K562 (cell line): ENCODE data around the gene HOXD12. TPM values are rescaled to one million over a fixed set of nuclear protein-coding genes. Genes with fewer than 3 reads are reported as not detected.

ENCODE experiments used
- ATAC-seq: fragments of 200-7000 bp; cut with Tn5 transposase; 3 replicates; pipeline ENCODE4 v1.9.1; 2020; ENCODE audit warnings: moderate library complexity
- BruUV-seq: library from RNA; stranded (reverse); fragments of 400-500 nt; replicated peaks from 2 replicates; lab custom pipeline; 2021; lab: Mats Ljungman, UMichigan
- CTCF ChIA-PET: fragments of 300-600 bp; formaldehyde crosslinking; extraction: SDS; loops from one replicate; lab custom pipeline; 2021; ENCODE audit warnings: low intra/inter-chr PET ratio; lab: Yijun Ruan, JAX
- POLR2A ChIA-PET: fragments of 300-600, 350-650 bp; sonication (Branson Sonifier 250); formaldehyde crosslinking; extraction: SDS; loops from one replicate; lab custom pipeline; 2021; ENCODE audit warnings: antibody characterized with exemption, inconsistent platforms; lab: Yijun Ruan, JAX
- DNase-seq, 4 experiments: peaks; one replicate each; pipeline versions ENCODE4 v3.0.0 to v3.0.0-alpha.2; 2011 to 2018; ENCODE audit warnings: low spot score in 3 of 4, mixed read lengths in 3 of 4; ENCODE audit errors: extremely low read depth in 1 of 4
- FAIRE-seq: peaks from 2 replicates; lab custom pipeline; 2011; peaks lifted over from hg19 to GRCh38; lab: Jason Lieb, UNC
- H2AFZ ChIP-seq: 2 replicates; pipeline ENCODE4 v1.6.0; 2011; ENCODE audit warnings: low read depth, low read length, control low read depth, inconsistent platforms
- H3K27ac ChIP-seq: fragments of 200-600 bp; 3 replicates; pipeline ENCODE4 v1.8.0; 2011; ENCODE audit warnings: low read depth, mild to moderate bottlenecking, control low read depth, inconsistent platforms, low read length, moderate library complexity, mixed read lengths; ENCODE audit errors: extremely low read depth
- H3K27me3 ChIP-seq, 2 experiments: fragments of 300-600 bp in 1 of 2; 2 replicates in 1 of 2; 3 replicates in 1 of 2; pipeline versions ENCODE4 v1.6.0 to v1.8.0; 2011; ENCODE audit warnings: inconsistent platforms in 2 of 2, low read length in 2 of 2, mild to moderate bottlenecking in 1 of 2, mixed read lengths in 1 of 2, moderate library complexity in 1 of 2; ENCODE audit not compliant: control insufficient read depth in 2 of 2, insufficient read depth in 2 of 2
- H3K36me3 ChIP-seq: fragments of 300-600 bp; 3 replicates; pipeline ENCODE4 v1.8.0; 2011; ENCODE audit warnings: mild to moderate bottlenecking, low read length, inconsistent platforms; ENCODE audit not compliant: control insufficient read depth, insufficient read depth
- H3K4me1 ChIP-seq, 2 experiments: fragments of 200-600 bp in 1 of 2; replicated peaks in 1 of 2; 2 replicates in 1 of 2; 3 replicates in 1 of 2; pipeline versions ENCODE4 v1.5.1 to v1.8.0; 2011; ENCODE audit warnings: inconsistent platforms in 2 of 2, low read length in 2 of 2, mild to moderate bottlenecking in 1 of 2, mixed read lengths in 1 of 2, moderate library complexity in 1 of 2; ENCODE audit not compliant: control insufficient read depth in 2 of 2, insufficient read depth in 2 of 2
- H3K4me2 ChIP-seq: 2 replicates; pipeline ENCODE4 v1.6.1; 2011; ENCODE audit warnings: low read length, control low read depth, inconsistent platforms, mixed read lengths; ENCODE audit not compliant: insufficient read depth
- H3K4me3 ChIP-seq: fragments of 200-600 bp; sonication (generic), shearing (Covaris generic); 2 replicates; pipeline ENCODE4 v1.5.1; 2016; ENCODE audit warnings: control low read depth, inconsistent platforms
- H3K79me2 ChIP-seq: fragments of 200-600 bp; 3 replicates; pipeline ENCODE4 v1.8.0; 2011; ENCODE audit warnings: low read length, inconsistent platforms; ENCODE audit not compliant: control insufficient read depth, insufficient read depth
- H3K9ac ChIP-seq, 2 experiments: 2 replicates each; pipeline versions ENCODE4 v1.6.0 to v1.6.1; 2011; ENCODE audit warnings: low read depth in 2 of 2, low read length in 2 of 2, control low read depth in 1 of 2, inconsistent platforms in 1 of 2, mild to moderate bottlenecking in 1 of 2, mixed read lengths in 1 of 2; ENCODE audit not compliant: insufficient read depth in 1 of 2
- H3K9me1 ChIP-seq: one replicate; pipeline ENCODE4 v1.6.0; 2011; ENCODE audit warnings: inconsistent platforms, mild to moderate bottlenecking, low read length, moderate library complexity; ENCODE audit not compliant: control insufficient read depth, insufficient read depth
- H3K9me3 ChIP-seq: replicated peaks from 2 replicates; pipeline ENCODE4 v1.5.1; 2011; ENCODE audit warnings: low read depth, low read length, inconsistent platforms; ENCODE audit not compliant: control insufficient read depth, insufficient read depth
- H4K20me1 ChIP-seq: replicated peaks from 2 replicates; pipeline ENCODE4 v1.6.1; 2011; ENCODE audit warnings: low read length, inconsistent platforms, mixed read lengths; ENCODE audit not compliant: control insufficient read depth, insufficient read depth
- BHLHE40 ChIP-seq: IDR thresholded peaks from 2 replicates; pipeline ENCODE4 v1.6.1; 2011; ENCODE audit warnings: low read length, improper control_type of control experiment
- CEBPB ChIP-seq: fragments of 450-650 bp; IDR thresholded peaks from 2 replicates; pipeline ENCODE4 v1.6.1; 2016; ENCODE audit warnings: missing genetic modification characterization, missing compliant biosample characterization
- CHD1 ChIP-seq: fragments of 200-600 bp; sonication (generic); IDR thresholded peaks from one replicate; pipeline ENCODE4 v1.6.1; 2012; ENCODE audit warnings: mild to moderate bottlenecking, moderate library complexity, low read length, inconsistent platforms
- CREB1 ChIP-seq, 2 experiments: sonication (generic) in 1 of 2; formaldehyde crosslinking in 1 of 2; IDR thresholded peaks; 2 replicates each; pipeline versions ENCODE4 v1.6.1 to v1.8.0; 2012 to 2022; ENCODE audit warnings: inconsistent platforms in 1 of 2, mild to moderate bottlenecking in 1 of 2, missing genetic modification reagents in 1 of 2, moderate library complexity in 1 of 2
- KDM1A ChIP-seq, 2 experiments: fragments of 450-650 bp; IDR thresholded peaks; 2 replicates each; pipeline ENCODE4 v1.6.1; 2016; ENCODE audit warnings: mild to moderate bottlenecking in 2 of 2
- MAFK ChIP-seq: IDR thresholded peaks from 2 replicates; pipeline ENCODE4 v1.6.1; 2011; ENCODE audit warnings: low read length, improper control_type of control experiment
- PTRF ChIP-seq: fragments of 450-650 bp; IDR thresholded peaks from 2 replicates; pipeline ENCODE4 v1.6.1; 2016; ENCODE audit warnings: mild to moderate bottlenecking, missing genetic modification characterization, missing compliant biosample characterization
- SIX5 ChIP-seq, 2 experiments: IDR thresholded peaks; 2 replicates each; pipeline ENCODE4 v1.6.1; 2011; ENCODE audit warnings: low read length in 2 of 2, borderline replicate concordance in 1 of 2, low read depth in 1 of 2, mild to moderate bottlenecking in 1 of 2, moderate library complexity in 1 of 2; ENCODE audit not compliant: insufficient read depth in 1 of 2
- SMARCA4 ChIP-seq: fragments of 450-650 bp; IDR thresholded peaks from 2 replicates; pipeline ENCODE4 v1.6.1; 2016
- ZNF239 ChIP-seq: fragments of 250-450 bp; sonication (Bioruptor Pico); IDR thresholded peaks from 2 replicates; pipeline ENCODE4 v1.4.0; 2020; ENCODE audit warnings: mild to moderate bottlenecking
- WGBS: fragments of 100-300 bp; shearing (Covaris generic); methylation state at CpG from one replicate; pipeline ENCODE4 v1.1.6; 2016; ENCODE audit warnings: low coverage, mixed read lengths; ENCODE audit not compliant: insufficient coverage; ENCODE audit errors: missing lambda C conversion rate; 5-methylcytosine and 5-hydroxymethylcytosine counted together
- in situ Hi-C: fragments of 300-500 bp; cut with MboI; formaldehyde crosslinking; loops from 4 replicates; pipeline ENCODE4 v1.15.0; 2018; ENCODE audit warnings: inconsistent platforms, mixed read lengths
- intact Hi-C: fragments of 100-400 bp; cut with micrococcal nuclease; formaldehyde crosslinking; loops from 2 replicates; pipeline ENCODE4 v1.14.2; 2022
- polyA plus RNA-seq, 8 experiments: library from polyadenylated mRNA; depleted of rRNA in 4 of 8; stranded (reverse) in 5 of 8; unstranded in 3 of 8; fragments of >200 nt; fragmentation: Nextera tagmentation in 2 of 8; fragmentation: Illumina TruSeq in 1 of 8; extraction: Ambion mirVana in 2 of 8; extraction: Trizol in 1 of 8; gene quantifications; 2 replicates each; pipeline versions ENCODE4 v1.2.1 to v1.2.3, GENCODE V29; 2011 to 2014; ENCODE audit warnings: inconsistent platforms in 1 of 8, missing spikeins in 1 of 8
- total RNA-seq, 7 experiments: library from RNA; depleted of rRNA in 6 of 7; stranded (reverse); fragments of >200 nt in 6 of 7; fragmentation: Illumina TruSeq in 2 of 7; extraction: Trizol in 2 of 7; gene quantifications; 2 replicates each; pipeline versions ENCODE4 v1.2.1 to v1.2.3, GENCODE V29; 2011 to 2021; ENCODE audit warnings: low replicate concordance in 1 of 7
- TF ChIP-seq, protein P1 (sequence below): fragments of 250-450 bp; sonication (Bioruptor Pico); IDR thresholded peaks from 2 replicates; pipeline ENCODE4 v1.8.0; 2022; ENCODE audit warnings: inconsistent platforms, mild to moderate bottlenecking, moderate library complexity, borderline replicate concordance
- TF ChIP-seq, protein P2 (sequence below): fragments of 250-450 bp; sonication (Bioruptor Pico); IDR thresholded peaks from 2 replicates; pipeline ENCODE4 v1.4.0; 2020; ENCODE audit warnings: mild to moderate bottlenecking

The HOXD12 gene
- total and polyA plus RNA-seq, 9 of the 15 experiments (the other 6 are each of a cell fraction or from before 2014, with no cell fraction given), result not detected

DNA sequence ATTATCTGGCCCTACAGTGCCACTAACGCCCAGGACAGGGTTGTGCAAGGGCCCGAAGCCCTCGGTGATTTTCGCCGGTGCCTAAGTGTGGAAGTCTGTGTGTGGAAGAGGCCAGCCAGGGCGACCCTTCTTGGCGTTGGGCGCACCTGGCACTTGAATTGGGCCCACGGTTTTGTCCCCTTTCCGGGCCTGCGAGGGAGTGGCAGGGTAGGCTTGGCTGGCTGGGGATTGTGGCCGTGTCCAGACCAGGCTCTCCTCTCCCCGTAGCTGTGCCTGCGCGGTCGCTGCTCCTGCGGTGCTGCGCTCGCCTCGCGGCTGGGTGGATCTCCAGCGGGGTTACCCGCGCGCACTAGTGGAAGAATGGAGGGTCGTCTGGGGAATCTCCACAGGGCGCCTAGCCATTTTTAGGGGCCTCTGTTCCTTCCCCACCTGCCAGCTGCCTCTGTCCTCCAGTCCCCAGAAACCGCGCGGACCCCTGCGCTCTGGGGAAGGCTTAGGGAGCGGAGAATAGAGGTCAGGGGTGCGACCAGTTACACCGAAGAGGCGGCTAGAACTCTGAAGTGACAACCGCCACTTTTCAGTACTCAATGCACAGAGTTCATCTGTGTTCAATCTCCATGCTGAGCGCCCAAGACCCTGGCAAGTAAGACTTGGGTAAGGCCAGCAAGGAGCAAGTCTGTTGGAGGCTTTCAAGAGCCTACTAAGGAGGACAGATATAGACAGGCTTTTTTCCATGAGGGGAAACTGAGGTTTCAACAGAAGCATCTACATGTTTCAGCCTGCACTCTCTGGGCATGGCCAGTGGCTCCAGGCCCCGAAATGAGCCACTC, 31.8 kb upstream of the HOXD12 start:
- WGBS, result 36% methylated on average over 34 of the region's 38 CpGs
- Histone ChIP-seq H3K36me3 (no peaks in the 10 kb centered on the region), H3K4me1 (peaks cover 0 to 24% of the 10 kb centered on the region in 2 experiments; a peak in 2 of 5 replicates), H2AFZ (peak overlapping the region; percentile 73; the same call in 1 of the 2 replicates), H3K4me2 (0 out of 2 replicates have a peak overlapping the region, but pooled peaks have one; percentile 53), H3K79me2 (no peaks in the 10 kb centered on the region), H3K9ac (no peak overlapping the region), H4K20me1 (no peaks in the 10 kb centered on the region; the same call in 1 of the 2 replicates), H3K4me3 (no peak overlapping the region), H3K9me3 (no peaks in the 10 kb centered on the region), H3K27ac (no peak overlapping the region), H3K9me1 (peaks cover 3% of the 10 kb centered on the region), H3K27me3 (peaks cover 63% of the 10 kb centered on the region in 2 experiments)
- in situ Hi-C loops (no loop called here), intact Hi-C loops (no loop called here)
- ChIA-PET POLR2A (no interaction called here), CTCF (no interaction called here)
- BruUV-seq, result no TSS peak
- peak; percentile 54 for ATAC-seq
- DNase-seq, result no peak
- no peak for FAIRE-seq
- TF ChIP-seq CEBPB (tag), result peak; percentile 23; the same call in 1 of the 2 replicates
- no peak for TF ChIP-seq ZNF239 (CRISPR knock-in tag)

DNA sequence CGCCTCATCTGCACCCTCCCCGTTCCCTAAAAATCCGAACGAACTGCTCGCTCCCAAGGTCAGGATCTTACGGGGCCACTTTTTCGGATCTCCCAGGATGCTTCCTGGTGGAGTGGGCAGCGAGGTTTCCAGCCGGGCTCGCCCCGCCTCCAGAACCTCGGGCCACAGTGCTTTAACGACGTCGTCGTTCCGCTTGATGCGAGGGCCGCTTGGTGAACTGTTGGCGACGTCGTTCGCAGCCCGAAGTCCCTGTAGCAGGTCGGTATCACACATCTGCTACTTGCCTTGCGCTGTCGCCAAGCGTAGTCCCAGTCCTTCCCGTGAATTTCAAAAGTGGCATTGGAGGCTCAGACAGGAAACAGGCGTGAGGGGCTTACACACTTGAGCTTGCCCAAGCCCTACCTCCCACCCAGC, 31.2 kb upstream of the HOXD12 start:
- Histone ChIP-seq H3K4me2 (no peak overlapping the region; the same call in 1 of the 2 replicates), H3K27ac (no peak overlapping the region), H3K4me1 (peaks cover 0 to 27% of the 10 kb centered on the region in 2 experiments; a peak in 2 of 5 replicates), H3K9me3 (no peaks in the 10 kb centered on the region), H3K36me3 (no peaks in the 10 kb centered on the region), H2AFZ (no peak overlapping the region), H3K9ac (no peak overlapping the region), H3K4me3 (no peak overlapping the region), H3K79me2 (no peaks in the 10 kb centered on the region), H4K20me1 (no peaks in the 10 kb centered on the region; the same call in 1 of the 2 replicates), H3K9me1 (peaks cover 3% of the 10 kb centered on the region), H3K27me3 (peaks cover 69% of the 10 kb centered on the region in 2 experiments)
- intact Hi-C loops (no loop called here), in situ Hi-C loops (no loop called here)
- ATAC-seq, result no peak
- FAIRE-seq, result no peak
- DNase-seq, result no peak
- 18% methylated on average over 23 of the region's 30 CpGs for WGBS
- no TSS peak for BruUV-seq
- ChIA-PET POLR2A (no interaction called here), CTCF (no interaction called here)
- TF ChIP-seq BHLHE40, result no peak
- TF ChIP-seq SMARCA4, result no peak
- no peak for TF ChIP-seq MAFK
- TF ChIP-seq, protein P1, sequence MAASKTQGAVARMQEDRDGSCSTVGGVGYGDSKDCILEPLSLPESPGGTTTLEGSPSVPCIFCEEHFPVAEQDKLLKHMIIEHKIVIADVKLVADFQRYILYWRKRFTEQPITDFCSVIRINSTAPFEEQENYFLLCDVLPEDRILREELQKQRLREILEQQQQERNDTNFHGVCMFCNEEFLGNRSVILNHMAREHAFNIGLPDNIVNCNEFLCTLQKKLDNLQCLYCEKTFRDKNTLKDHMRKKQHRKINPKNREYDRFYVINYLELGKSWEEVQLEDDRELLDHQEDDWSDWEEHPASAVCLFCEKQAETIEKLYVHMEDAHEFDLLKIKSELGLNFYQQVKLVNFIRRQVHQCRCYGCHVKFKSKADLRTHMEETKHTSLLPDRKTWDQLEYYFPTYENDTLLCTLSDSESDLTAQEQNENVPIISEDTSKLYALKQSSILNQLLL (CRISPR knock-in tag), result no peak
- TF ChIP-seq, protein P2, sequence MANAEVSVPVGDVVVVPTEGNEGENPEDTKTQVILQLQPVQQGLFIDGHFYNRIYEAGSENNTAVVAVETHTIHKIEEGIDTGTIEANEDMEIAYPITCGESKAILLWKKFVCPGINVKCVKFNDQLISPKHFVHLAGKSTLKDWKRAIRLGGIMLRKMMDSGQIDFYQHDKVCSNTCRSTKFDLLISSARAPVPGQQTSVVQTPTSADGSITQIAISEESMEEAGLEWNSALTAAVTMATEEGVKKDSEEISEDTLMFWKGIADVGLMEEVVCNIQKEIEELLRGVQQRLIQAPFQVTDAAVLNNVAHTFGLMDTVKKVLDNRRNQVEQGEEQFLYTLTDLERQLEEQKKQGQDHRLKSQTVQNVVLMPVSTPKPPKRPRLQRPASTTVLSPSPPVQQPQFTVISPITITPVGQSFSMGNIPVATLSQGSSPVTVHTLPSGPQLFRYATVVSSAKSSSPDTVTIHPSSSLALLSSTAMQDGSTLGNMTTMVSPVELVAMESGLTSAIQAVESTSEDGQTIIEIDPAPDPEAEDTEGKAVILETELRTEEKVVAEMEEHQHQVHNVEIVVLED (CRISPR knock-in tag), result no peak
- TF ChIP-seq SIX5 (IDR thresholded peaks at IDR 0.05; ENCODE audit: borderline replicate concordance in 1 of 2, insufficient read depth in 1 of 2, low read depth in 1 of 2, low read length in 2 of 2), result no peak
- TF ChIP-seq PTRF, result no peak
- no peak for TF ChIP-seq KDM1A (IDR thresholded peaks at IDR 0.05)
- no peak for TF ChIP-seq CREB1 (IDR thresholded peaks at IDR 0.05)
- TF ChIP-seq CREB1 (CRISPR knock-in tag; IDR thresholded peaks at IDR 0.05), result no peak
- TF ChIP-seq CHD1, result no peak
- TF ChIP-seq, all 486 proteins: peak for 0
